Colonic mucosa (tissue), 4 donors: ENCODE results near the gene CYTIP. TPM values are rescaled to one million over a fixed set of nuclear protein-coding genes. Genes with fewer than 3 reads are reported as not detected.

Source experiments
- DNase-seq: peaks from one replicate; pipeline ENCODE4 v3.0.0-alpha.2; 2020
- H3K27ac ChIP-seq: fragments of 200-600 bp; one replicate; pipeline ENCODE4 v1.8.0; 2021
- H3K27me3 ChIP-seq: fragments of 200-600 bp; one replicate; pipeline ENCODE4 v1.8.0; 2021
- H3K36me3 ChIP-seq: fragments of 200-600 bp; one replicate; pipeline ENCODE4 v1.8.0; 2021
- H3K4me1 ChIP-seq: fragments of 200-600 bp; one replicate; pipeline ENCODE4 v1.8.0; 2021; ENCODE audit warnings: mild to moderate bottlenecking
- H3K4me3 ChIP-seq: fragments of 200-600 bp; one replicate; pipeline ENCODE4 v1.8.0; 2021
- H3K9ac ChIP-seq, 2 donors: one replicate each; pipeline ENCODE4 v1.7.0; 2013; ENCODE audit warnings: control low read depth in 2 of 2, low read depth in 2 of 2, low read length in 2 of 2
- H3K9me3 ChIP-seq: fragments of 200-600 bp; one replicate; pipeline ENCODE4 v1.8.0; 2021
- intact Hi-C: fragments of 100-400 bp; cut with DNase I; formaldehyde crosslinking; loops from one replicate; pipeline ENCODE4 v1.14.1; 2022
- total RNA-seq, 2 donors: library from RNA; stranded (reverse); fragmentation: NEBNext Ultra II Directional in 1 of 2; extraction: Animal tissue kit (Norgen Biotek cat#: 25700) in 1 of 2; gene quantifications; one replicate each; pipeline ENCODE4 v1.2.1, GENCODE V29; 2021
- TF ChIP-seq, protein P1 (sequence below): fragments of 200-600 bp; IDR thresholded peaks from one replicate; pipeline ENCODE4 v1.8.0; 2022; ENCODE audit warnings: antibody characterized with exemption, mild to moderate bottlenecking
- donor health status: healthy.
- donor health status: DM: no; HTN: no; CAD: no.
- donor health status: DM: no; HTN: no; CAD: no.

CYTIP gene
- total RNA-seq, 2 donors from 2014 or later = 5.9 to 8.0 TPM

DNA sequence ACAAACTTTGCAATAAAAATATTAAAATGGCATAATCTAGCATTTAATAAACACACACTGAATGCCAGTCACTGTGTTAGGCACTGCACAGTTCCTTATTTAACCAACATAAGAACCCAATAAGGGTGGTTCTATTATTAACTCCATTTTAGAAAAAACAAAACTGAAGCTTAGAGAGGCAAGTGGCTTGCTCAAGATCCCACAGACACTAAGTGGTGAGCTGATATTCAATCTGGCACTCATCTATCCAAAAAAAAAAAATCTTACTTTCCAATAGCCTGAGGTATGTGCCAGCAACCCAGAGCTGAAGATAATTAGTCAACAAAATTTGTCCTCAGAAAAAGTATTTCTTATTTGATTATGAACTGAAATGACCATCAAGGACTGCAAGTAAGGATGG lies 799 bp downstream of the CYTIP start:
- no peak for DNase-seq
- H3K36me3 ChIP-seq = no peaks in the 10 kb centered on the region
- TF ChIP-seq, protein P1, sequence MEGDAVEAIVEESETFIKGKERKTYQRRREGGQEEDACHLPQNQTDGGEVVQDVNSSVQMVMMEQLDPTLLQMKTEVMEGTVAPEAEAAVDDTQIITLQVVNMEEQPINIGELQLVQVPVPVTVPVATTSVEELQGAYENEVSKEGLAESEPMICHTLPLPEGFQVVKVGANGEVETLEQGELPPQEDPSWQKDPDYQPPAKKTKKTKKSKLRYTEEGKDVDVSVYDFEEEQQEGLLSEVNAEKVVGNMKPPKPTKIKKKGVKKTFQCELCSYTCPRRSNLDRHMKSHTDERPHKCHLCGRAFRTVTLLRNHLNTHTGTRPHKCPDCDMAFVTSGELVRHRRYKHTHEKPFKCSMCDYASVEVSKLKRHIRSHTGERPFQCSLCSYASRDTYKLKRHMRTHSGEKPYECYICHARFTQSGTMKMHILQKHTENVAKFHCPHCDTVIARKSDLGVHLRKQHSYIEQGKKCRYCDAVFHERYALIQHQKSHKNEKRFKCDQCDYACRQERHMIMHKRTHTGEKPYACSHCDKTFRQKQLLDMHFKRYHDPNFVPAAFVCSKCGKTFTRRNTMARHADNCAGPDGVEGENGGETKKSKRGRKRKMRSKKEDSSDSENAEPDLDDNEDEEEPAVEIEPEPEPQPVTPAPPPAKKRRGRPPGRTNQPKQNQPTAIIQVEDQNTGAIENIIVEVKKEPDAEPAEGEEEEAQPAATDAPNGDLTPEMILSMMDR = no peak
- no peaks in the 10 kb centered on the region for H3K27me3 ChIP-seq
- no peaks in the 10 kb centered on the region for H3K9me3 ChIP-seq
- H3K27ac ChIP-seq = peak overlapping the region; percentile 63
- intact Hi-C loops = no loop called here
- peak overlapping the region in 1 of 2 donors; percentile 66 for H3K9ac ChIP-seq
- H3K4me3 ChIP-seq = peak overlapping the region; percentile 21
- no peaks in the 10 kb centered on the region for H3K4me1 ChIP-seq

DNA sequence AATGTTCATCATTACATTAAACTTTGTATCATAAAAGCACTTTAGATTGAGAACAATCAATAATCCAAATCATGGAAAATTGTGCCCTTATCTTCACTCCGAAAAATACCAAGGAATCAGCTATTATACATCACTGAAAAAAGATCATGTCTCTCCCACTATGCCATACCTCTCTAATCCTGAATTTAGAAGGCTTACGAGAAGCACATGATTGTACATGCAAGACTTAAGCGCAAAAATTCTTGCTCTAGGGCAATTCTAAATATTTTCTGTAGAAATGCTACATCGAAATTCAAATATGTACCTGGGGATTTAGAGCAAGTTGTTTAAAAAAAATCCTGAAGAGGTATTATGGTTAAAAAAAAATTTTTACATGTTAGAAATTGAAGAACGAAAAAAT lies 1.3 kb downstream of the CYTIP start:
- Histone ChIP-seq H3K36me3 (no peaks in the 10 kb centered on the region), H3K4me1 (no peaks in the 10 kb centered on the region), H3K9me3 (no peaks in the 10 kb centered on the region), H3K4me3 (peak overlapping the region; percentile 11), H3K27ac (peak overlapping the region; percentile 63), H3K27me3 (no peaks in the 10 kb centered on the region), H3K9ac (no peak overlapping the region)
- no peak for DNase-seq
- TF ChIP-seq, protein P1 = no peak
- intact Hi-C loops = no loop called here

DNA sequence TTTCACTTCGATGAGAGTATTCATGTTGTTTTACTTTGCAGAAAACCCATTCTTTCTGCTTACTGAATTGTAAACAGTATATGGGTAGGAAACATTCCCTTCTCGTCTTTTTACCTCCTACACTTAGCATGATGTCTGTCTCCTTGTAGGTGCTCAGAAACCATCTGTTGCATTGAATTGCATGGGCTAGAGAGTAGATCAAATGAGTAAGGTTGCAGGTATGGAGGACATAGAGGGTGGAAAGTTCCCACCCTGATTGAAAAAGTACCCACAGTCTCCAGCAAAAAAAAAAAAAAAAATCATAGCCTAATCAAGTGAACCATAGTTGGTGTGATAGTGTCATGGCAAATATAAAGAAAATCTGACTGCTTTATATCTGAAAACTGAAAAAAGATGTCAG lies 1.7 kb downstream of the CYTIP start:
- peak overlapping the region; percentile 11 for H3K4me3 ChIP-seq
- TF ChIP-seq, protein P1 = no peak
- peak overlapping the region; percentile 73 for H3K27ac ChIP-seq
- no peaks in the 10 kb centered on the region for H3K9me3 ChIP-seq
- intact Hi-C loops = no loop called here
- peak overlapping the region; percentile 58 to 65 for H3K9ac ChIP-seq
- H3K36me3 ChIP-seq = no peaks in the 10 kb centered on the region
- DNase-seq = no peak
- no peaks in the 10 kb centered on the region for H3K27me3 ChIP-seq
- no peaks in the 10 kb centered on the region for H3K4me1 ChIP-seq

DNA sequence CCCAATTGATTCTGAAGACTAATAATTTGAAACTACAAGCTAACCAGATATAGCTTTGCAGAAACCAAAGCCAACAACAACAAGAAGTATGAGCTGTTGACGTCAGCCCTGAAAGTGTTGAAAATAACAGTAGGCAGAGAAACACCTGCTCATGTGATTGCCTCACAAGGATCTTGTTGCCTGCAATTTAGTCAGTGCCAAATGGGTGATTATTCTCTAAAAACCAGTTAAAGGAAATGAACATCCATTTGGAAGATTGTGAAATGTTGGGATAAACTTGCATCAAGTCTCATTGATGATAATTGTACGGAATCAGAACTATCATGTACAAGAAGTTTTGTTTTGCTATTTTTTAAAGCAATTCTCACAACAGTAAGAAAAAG lies 2.8 kb downstream of the CYTIP start:
- Histone ChIP-seq H3K9me3 (no peaks in the 10 kb centered on the region), H3K27me3 (no peaks in the 10 kb centered on the region), H3K36me3 (no peaks in the 10 kb centered on the region), H3K27ac (peak overlapping the region; percentile 73), H3K4me3 (peak overlapping the region; percentile 11), H3K4me1 (no peaks in the 10 kb centered on the region), H3K9ac (peak overlapping the region in 1 of 2 donors; percentile 65)
- TF ChIP-seq, protein P1 = no peak
- intact Hi-C loops = no loop called here
- DNase-seq = no peak

DNA sequence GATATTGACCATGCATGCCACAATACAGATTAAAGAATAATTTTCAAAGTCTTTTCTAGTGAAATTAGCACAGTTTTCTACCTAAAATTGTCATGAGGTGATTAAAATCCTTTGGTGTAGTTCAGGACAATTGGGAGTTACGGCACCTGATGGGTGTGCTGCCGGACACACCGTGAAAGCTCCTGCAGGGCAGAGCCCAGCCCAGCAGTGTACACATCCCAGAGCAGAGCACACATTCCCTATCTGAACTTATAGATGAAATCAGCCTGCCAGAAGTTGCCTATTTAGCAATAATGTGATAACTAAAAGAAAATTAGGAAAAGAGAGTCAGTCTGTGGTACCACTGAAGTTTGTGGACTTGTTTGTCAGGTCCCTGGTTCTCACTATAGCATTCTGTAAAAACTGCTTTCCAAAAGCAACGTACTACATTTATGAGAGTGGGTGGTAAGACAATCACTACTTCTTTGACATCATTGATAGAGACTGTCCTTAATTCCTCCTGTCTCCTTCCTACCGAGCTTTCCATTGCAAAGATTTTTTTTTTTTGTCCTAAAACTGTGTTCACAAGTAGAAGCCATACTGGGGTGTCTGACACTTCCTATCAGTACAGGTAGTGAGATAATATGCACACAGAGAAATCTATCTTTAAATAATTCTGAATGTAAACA lies 3.4 kb downstream of the CYTIP start:
- H3K27ac ChIP-seq = peak overlapping the region; percentile 73
- intact Hi-C loops = no loop called here
- peak; percentile 66 for DNase-seq
- H3K4me3 ChIP-seq = peak overlapping the region; percentile 17
- TF ChIP-seq, protein P1 = no peak
- peak overlapping the region in 1 of 2 donors; percentile 70 for H3K9ac ChIP-seq
- no peaks in the 10 kb centered on the region for H3K27me3 ChIP-seq
- H3K9me3 ChIP-seq = no peaks in the 10 kb centered on the region
- no peaks in the 10 kb centered on the region for H3K36me3 ChIP-seq
- no peaks in the 10 kb centered on the region for H3K4me1 ChIP-seq
